ENCODE results near the gene PRR23A. TPM values are rescaled to one million over a fixed set of nuclear protein-coding genes. Genes with fewer than 3 reads are reported as not detected.

The PRR23A gene
- total RNA-seq, 4 donors from 2014 or later = not detected

DNA sequence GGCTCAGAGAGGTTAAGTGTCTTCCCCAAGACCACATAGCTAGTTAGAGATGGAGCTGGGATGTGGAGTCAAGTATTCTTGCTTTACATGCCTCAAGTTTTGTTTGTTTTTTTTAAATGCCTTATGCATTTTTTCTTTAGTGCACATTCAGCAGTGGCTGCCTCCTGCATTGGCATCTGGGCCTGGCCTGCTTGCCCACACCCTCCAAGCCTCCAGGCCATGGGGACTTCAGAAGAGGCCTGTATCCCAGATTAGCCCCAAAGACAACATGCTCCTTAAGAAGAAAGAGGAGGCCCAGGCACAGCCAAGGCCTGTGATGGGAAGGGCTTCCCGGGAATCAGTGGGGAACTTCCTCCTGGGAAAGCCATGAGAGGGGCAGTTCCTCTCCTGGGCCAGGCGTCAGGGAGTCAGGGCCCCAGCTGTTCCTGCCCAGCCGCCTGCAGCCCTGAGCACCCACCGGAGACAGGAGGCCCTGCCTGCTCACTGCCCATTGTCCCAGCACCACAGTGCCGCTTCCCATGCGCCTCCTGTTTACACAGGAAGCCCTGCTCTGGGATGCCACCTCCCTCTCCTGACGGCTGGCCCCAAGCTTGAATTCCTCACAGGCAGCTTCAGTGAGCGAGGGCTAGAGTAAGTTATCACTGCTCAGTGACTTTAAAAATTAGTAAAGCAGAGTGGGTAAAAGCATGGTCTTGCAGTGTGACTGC lies 43.1 kb downstream of the PRR23A start:
- TF ChIP-seq, protein P1, sequence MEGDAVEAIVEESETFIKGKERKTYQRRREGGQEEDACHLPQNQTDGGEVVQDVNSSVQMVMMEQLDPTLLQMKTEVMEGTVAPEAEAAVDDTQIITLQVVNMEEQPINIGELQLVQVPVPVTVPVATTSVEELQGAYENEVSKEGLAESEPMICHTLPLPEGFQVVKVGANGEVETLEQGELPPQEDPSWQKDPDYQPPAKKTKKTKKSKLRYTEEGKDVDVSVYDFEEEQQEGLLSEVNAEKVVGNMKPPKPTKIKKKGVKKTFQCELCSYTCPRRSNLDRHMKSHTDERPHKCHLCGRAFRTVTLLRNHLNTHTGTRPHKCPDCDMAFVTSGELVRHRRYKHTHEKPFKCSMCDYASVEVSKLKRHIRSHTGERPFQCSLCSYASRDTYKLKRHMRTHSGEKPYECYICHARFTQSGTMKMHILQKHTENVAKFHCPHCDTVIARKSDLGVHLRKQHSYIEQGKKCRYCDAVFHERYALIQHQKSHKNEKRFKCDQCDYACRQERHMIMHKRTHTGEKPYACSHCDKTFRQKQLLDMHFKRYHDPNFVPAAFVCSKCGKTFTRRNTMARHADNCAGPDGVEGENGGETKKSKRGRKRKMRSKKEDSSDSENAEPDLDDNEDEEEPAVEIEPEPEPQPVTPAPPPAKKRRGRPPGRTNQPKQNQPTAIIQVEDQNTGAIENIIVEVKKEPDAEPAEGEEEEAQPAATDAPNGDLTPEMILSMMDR (IDR thresholded peaks at IDR 0.05) = no peak
- TF ChIP-seq POLR2A (IDR thresholded peaks at IDR 0.05) = no peak
- no peak overlapping the region for H3K4me3 ChIP-seq (ENCODE audit: low read depth, poor library complexity, severe bottlenecking)
- peak in 1 of 2 donors; percentile 57 for DNase-seq (ENCODE audit: low spot score in 2 of 2)
- 78% methylated on average over 7 to 8 of the region's 8 CpGs for WGBS, 2 donors
- intact Hi-C loops (cut with DNase I; ENCODE audit: low total_unique reads) = no loop called here

GRCh38 chr3:138960417-138960852 lies 45.6 kb downstream of the PRR23A start:
- H3K4me3 ChIP-seq (ENCODE audit: low read depth, poor library complexity, severe bottlenecking) = no peak overlapping the region
- WGBS, 2 donors = 6% methylated on average over 35 to 36 of the region's 36 CpGs
- no peak for TF ChIP-seq POLR2A (IDR thresholded peaks at IDR 0.05)
- TF ChIP-seq, protein P1 (IDR thresholded peaks at IDR 0.05) = no peak
- intact Hi-C loops (cut with DNase I; ENCODE audit: low total_unique reads) = no loop called here
- peak in 1 of 2 donors; percentile 74 for DNase-seq (ENCODE audit: low spot score in 2 of 2)

Other genes starting within 250 kb of the PRR23A start
- gene PIK3CB, start 171.3 kb downstream of the PRR23A start, total RNA-seq = 10 to 100 TPM; 33.8 to 56.1 (median 50.6) TPM
- not detected for gene FOXL2, start 59.1 kb downstream of the PRR23A start, total RNA-seq
- gene FOXL2NB, start 59.1 kb downstream of the PRR23A start, total RNA-seq = not detected
- not detected for gene PRR23B, start 14.7 kb upstream of the PRR23A start, total RNA-seq
- not detected for gene PRR23C, start 38.6 kb upstream of the PRR23A start, total RNA-seq